SK-N-MC (cell line): ENCODE measurements around the gene PELI2.

Experiments
- EZH2 ChIP-seq: fragments of 200-600 bp; sonication (generic); IDR thresholded peaks from one replicate; pipeline ENCODE4 v1.6.1; 2017; ENCODE audit warnings: antibody characterized with exemption
- FOXP2 ChIP-seq: optimal IDR thresholded peaks from 2 replicates; pipeline ENCODE3; 2011; ENCODE audit warnings: mild to moderate bottlenecking, moderate library complexity; ENCODE audit not compliant: insufficient read depth; ENCODE audit errors: extremely low read length, control extremely low read depth
- POLR2AphosphoS5 ChIP-seq: IDR thresholded peaks from 2 replicates; pipeline ENCODE4 v1.6.1; 2012; ENCODE audit warnings: mild to moderate bottlenecking, low read depth, low read length, borderline replicate concordance

DNA sequence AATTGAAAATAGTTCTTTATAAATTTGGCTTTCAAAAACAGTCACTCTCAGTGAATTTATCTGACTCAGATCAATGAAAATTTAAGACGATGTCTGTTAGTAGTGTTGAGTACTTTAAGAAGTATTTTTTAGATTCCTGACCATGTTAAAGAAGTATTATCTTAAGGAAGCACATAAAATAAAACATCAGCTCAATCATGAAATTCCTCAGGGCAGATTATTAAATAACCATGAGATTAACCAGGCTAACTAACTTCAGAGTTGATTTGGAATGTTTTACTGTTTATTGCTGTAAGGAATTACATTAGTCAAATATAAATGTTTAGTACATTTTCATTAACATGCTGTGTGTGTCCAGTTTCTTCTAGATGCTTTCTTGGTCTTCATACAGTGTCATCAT lies 160.2 kb downstream of the PELI2 start:
- TF ChIP-seq POLR2AphosphoS5 (no peak), EZH2 (no peak), FOXP2 (no peak)
